AG08395 (cell line): ENCODE results near the gene AZGP1.
"Not testable (repeated sequence)": the region's sequence is repeated elsewhere in the genome, so short reads cannot be mapped to it uniquely, and the experiment has no call there.

Experiments
- DNase-seq: peaks from one replicate; pipeline ENCODE4 v3.0.0; 2012; ENCODE audit warnings: mixed read lengths, low spot score

The AZGP1 gene

GRCh38 chr7:99950819-99951218, 25.0 kb downstream of the AZGP1 start:
- DNase-seq = not testable (repeated sequence)

- no peak for DNase-seq
Measured at GRCh38 chr7:99949645-99950228, 26.1 kb downstream of the AZGP1 start.

GRCh38 chr7:99947608-99948007, 28.2 kb downstream of the AZGP1 start:
- no peak for DNase-seq

GRCh38 chr7:99944497-99945070, 31.2 kb downstream of the AZGP1 start:
- no peak for DNase-seq

- DNase-seq = no peak
Measured at GRCh38 chr7:99943641-99944496, 32.0 kb downstream of the AZGP1 start.

GRCh38 chr7:99938296-99938695, 37.5 kb downstream of the AZGP1 start:
- DNase-seq = no peak

GRCh38 chr7:99935009-99935408, 40.8 kb downstream of the AZGP1 start:
- DNase-seq = not testable (repeated sequence)

GRCh38 chr7:99930376-99930775, 45.5 kb downstream of the AZGP1 start:
- DNase-seq = no peak

- DNase-seq = no peak
Measured at GRCh38 chr7:99929730-99930053, 46.1 kb downstream of the AZGP1 start.

- DNase-seq = peak; percentile 78
Measured at GRCh38 chr7:99928994-99929729, 46.7 kb downstream of the AZGP1 start, which contains the start of gene GJC3. TSS of gene GJC3 (minus strand) at chr7:99929620. CDS start at chr7:99929620, 0 bp downstream.

- no peak for DNase-seq
Measured at GRCh38 chr7:99928188-99928587, 47.6 kb downstream of the AZGP1 start.

GRCh38 chr7:99927536-99927935, 48.3 kb downstream of the AZGP1 start:
- DNase-seq = no peak

- no peak for DNase-seq
Measured at GRCh38 chr7:99926321-99926720, 49.5 kb downstream of the AZGP1 start.

GRCh38 chr7:99923200-99923599, 52.6 kb downstream of the AZGP1 start:
- no peak for DNase-seq

- no peak for DNase-seq
Measured at GRCh38 chr7:99920149-99920548, 55.7 kb downstream of the AZGP1 start.

- no peak for DNase-seq
Measured at GRCh38 chr7:99919814-99920112, 56.1 kb downstream of the AZGP1 start.

GRCh38 chr7:99918959-99919813, 56.6 kb downstream of the AZGP1 start, which contains the start of gene TRIM4:
TSS of gene TRIM4 (minus strand) at chr7:99919530. CDS start at chr7:99919401, 129 bp downstream.
- peak; percentile 96 for DNase-seq
